SK-MEL-5 (cell line): ENCODE data around the gene LGALS1. TPM values are rescaled to one million over a fixed set of nuclear protein-coding genes. Genes with fewer than 3 reads are reported as not detected.

Experiments
- small RNA-seq, 2 experiments: library from RNA; depleted of rRNA; stranded (forward); fragments of <200 nt; gene quantifications; one replicate each; pipeline ENCODE3, GENCODE V24; 2014
- total RNA-seq: library from RNA; depleted of rRNA; stranded (reverse); fragments of >200 nt; shearing (Covaris generic); gene quantifications from 2 replicates; pipeline ENCODE4 v1.2.3, GENCODE V29; 2014; rRNA removed

Gene LGALS1
- total RNA-seq, 1 experiment from 2014 or later, result 978 TPM

Small RNAs within 50 kb of the gene (small RNA-seq; reads per million reads assigned to genes)
- 0 to 0.05 reads per million in 2 experiments for gene RN7SL385P

Other genes with a start within 250 kb of the LGALS1 start
- gene ELFN2, start 248.2 kb upstream of the LGALS1 start, total RNA-seq, result 0.34 and 0.40 TPM in 2 replicates
- 0.37 TPM in 1 of 2 replicates, not detected in the other for gene MFNG, start 189.3 kb upstream of the LGALS1 start, total RNA-seq
- gene CARD10, start 156.2 kb upstream of the LGALS1 start, total RNA-seq, result 2.0 and 3.1 TPM in 2 replicates
- gene CDC42EP1, start 115.2 kb upstream of the LGALS1 start, total RNA-seq, result 25.4 and 30.7 TPM in 2 replicates
- not detected in 2 replicates for gene LGALS2, start 95.5 kb upstream of the LGALS1 start, total RNA-seq
- gene GGA1, start 66.8 kb upstream of the LGALS1 start, total RNA-seq, result 62.0 and 70.3 TPM in 2 replicates
- gene SH3BP1, start 36.0 kb upstream of the LGALS1 start, total RNA-seq, result 3.9 and 5.5 TPM in 2 replicates
- 61.7 and 64.4 TPM in 2 replicates for gene PDXP, start 16.9 kb upstream of the LGALS1 start, total RNA-seq
- gene NOL12, start 10.7 kb downstream of the LGALS1 start, total RNA-seq, result 50.7 and 57.9 TPM in 2 replicates
- gene TRIOBP, start 21.4 kb downstream of the LGALS1 start, total RNA-seq, result 22.4 and 25.6 TPM in 2 replicates
- gene GCAT, start 132.3 kb downstream of the LGALS1 start, total RNA-seq, result 29.3 and 32.5 TPM in 2 replicates
- gene GALR3, start 147.7 kb downstream of the LGALS1 start, total RNA-seq, result not detected in 2 replicates
- gene ANKRD54, start 168.7 kb downstream of the LGALS1 start, total RNA-seq, result 47.7 and 50.8 TPM in 2 replicates
- 664 and 804 TPM in 2 replicates for gene EIF3L, start 173.8 kb downstream of the LGALS1 start, total RNA-seq
- 27.6 and 29.7 TPM in 2 replicates for gene MICALL1, start 230.7 kb downstream of the LGALS1 start, total RNA-seq